HL-60/S4 treated with phorbol 12-myristate 13-acetate at 8.2 ng/mL for 4 days and 3 days (cell line): ENCODE data around the gene PPM1H.
"Not testable (repeated sequence)": the region's sequence is repeated elsewhere in the genome, so short reads cannot be mapped to it uniquely, and the experiment has no call there.

ENCODE experiments used
- in situ Hi-C: fragments of 300-500 bp; cut with MboI; formaldehyde crosslinking; loops from 2 replicates; pipeline ENCODE4 v1.15.0; 2022; ENCODE audit warnings: low sequenced_read_pairs

PPM1H gene

GRCh38 chr12:62694632-62695031 is 240.3 kb downstream of the PPM1H start:
- in situ Hi-C loops: no loop called here

GRCh38 chr12:62694116-62694515 is 240.8 kb downstream of the PPM1H start:
- in situ Hi-C loops: no loop called here

GRCh38 chr12:62693376-62694050 is 241.4 kb downstream of the PPM1H start:
- in situ Hi-C loops: no loop called here

- in situ Hi-C loops: no loop called here
These were observed 242.1 kb downstream of the PPM1H start for GRCh38 chr12:62692884-62693283.

- in situ Hi-C loops: no loop called here
These were observed 243.6 kb downstream of the PPM1H start for GRCh38 chr12:62691309-62691708.

- in situ Hi-C loops: no loop called here
These were observed 245.7 kb downstream of the PPM1H start for GRCh38 chr12:62689042-62689839.

GRCh38 chr12:62686938-62687337 is 248.0 kb downstream of the PPM1H start:
- in situ Hi-C loops: no loop called here

GRCh38 chr12:62684570-62685295 is 250.2 kb downstream of the PPM1H start:
- in situ Hi-C loops: no loop called here

- in situ Hi-C loops: no loop called here
These were observed 251.0 kb downstream of the PPM1H start for GRCh38 chr12:62683776-62684569.

GRCh38 chr12:62681306-62681705 is 253.6 kb downstream of the PPM1H start:
- in situ Hi-C loops: no loop called here

- in situ Hi-C loops: no loop called here
These were observed 255.3 kb downstream of the PPM1H start for GRCh38 chr12:62679608-62680007.

- in situ Hi-C loops: no loop called here
These were observed 257.6 kb downstream of the PPM1H start for GRCh38 chr12:62677355-62677754.

- in situ Hi-C loops: no loop called here
These were observed 258.2 kb downstream of the PPM1H start for GRCh38 chr12:62676521-62677307.

GRCh38 chr12:62673028-62673815 is 261.7 kb downstream of the PPM1H start:
- in situ Hi-C loops: no loop called here

GRCh38 chr12:62670986-62671720 is 263.8 kb downstream of the PPM1H start:
- in situ Hi-C loops: no loop called here

GRCh38 chr12:62668782-62669181 is 266.2 kb downstream of the PPM1H start:
- in situ Hi-C loops: no loop called here

- in situ Hi-C loops: not testable (repeated sequence)
These were observed 270.0 kb downstream of the PPM1H start for GRCh38 chr12:62664951-62665350.

- in situ Hi-C loops: no loop called here
These were observed 274.2 kb downstream of the PPM1H start for GRCh38 chr12:62660756-62661155.
